Neuronal stem cell (in vitro differentiated cells): ENCODE data around the gene FBXO11.

Experiments used
- DNase-seq: peaks from one replicate; pipeline ENCODE4 v3.0.0-alpha.2; 2013; ENCODE audit warnings: low spot score
- H2AFZ ChIP-seq: one replicate; pipeline ENCODE4 v1.6.1; 2013; ENCODE audit warnings: mild to moderate bottlenecking, low read length, inconsistent platforms
- H2AK5ac ChIP-seq: 2 replicates; pipeline ENCODE4 v1.6.1; 2013; ENCODE audit warnings: low read depth, mild to moderate bottlenecking, inconsistent platforms, low read length, moderate library complexity, mixed read lengths
- H2BK120ac ChIP-seq: 2 replicates; pipeline ENCODE4 v1.6.1; 2013; ENCODE audit warnings: low read depth, mild to moderate bottlenecking, inconsistent platforms, low read length, moderate library complexity, mixed read lengths
- H2BK12ac ChIP-seq: one replicate; pipeline ENCODE4 v1.6.1; 2013; ENCODE audit warnings: low read length, inconsistent platforms
- H2BK15ac ChIP-seq: 2 replicates; pipeline ENCODE4 v1.6.1; 2013; ENCODE audit warnings: mild to moderate bottlenecking, low read length, inconsistent platforms, mixed read lengths
- H2BK5ac ChIP-seq: one replicate; pipeline ENCODE4 v1.6.1; 2013; ENCODE audit warnings: inconsistent platforms, mild to moderate bottlenecking, low read length, moderate library complexity
- H3K14ac ChIP-seq: one replicate; pipeline ENCODE4 v1.6.1; 2013; ENCODE audit warnings: low read length, inconsistent platforms
- H3K18ac ChIP-seq: 2 replicates; pipeline ENCODE4 v1.6.1; 2013; ENCODE audit warnings: low read length, inconsistent platforms
- H3K23ac ChIP-seq: 2 replicates; pipeline ENCODE4 v1.6.1; 2013; ENCODE audit warnings: low read depth, mild to moderate bottlenecking, mixed read lengths, low read length, inconsistent platforms; ENCODE audit not compliant: poor library complexity
- H3K27ac ChIP-seq: replicated peaks from 3 replicates; pipeline ENCODE4 v1.5.1; 2013; ENCODE audit warnings: low read length, inconsistent platforms
- H3K27me3 ChIP-seq, 3 experiments: 2 replicates each; pipeline ENCODE4 v1.6.1; 2013; ENCODE audit warnings: low read length in 3 of 3, mild to moderate bottlenecking in 2 of 3, inconsistent platforms in 1 of 3, low read depth in 1 of 3, mixed read lengths in 1 of 3, moderate library complexity in 1 of 3; ENCODE audit not compliant: control insufficient read depth in 3 of 3, insufficient read depth in 3 of 3
- H3K36me3 ChIP-seq, 2 donors: replicated peaks in 1 of 2; 2 replicates each; pipeline ENCODE4 v1.6.1; 2013; ENCODE audit warnings: low read length in 2 of 2; ENCODE audit not compliant: control insufficient read depth in 2 of 2, insufficient read depth in 2 of 2
- H3K4ac ChIP-seq: 2 replicates; pipeline ENCODE4 v1.6.1; 2013; ENCODE audit warnings: inconsistent platforms, mild to moderate bottlenecking, low read length, moderate library complexity
- H3K4me1 ChIP-seq, 2 donors: 1 replicate in 1 of 2; 2 replicates in 1 of 2; pipeline ENCODE4 v1.6.1; 2013; ENCODE audit warnings: low read length in 2 of 2, low read depth in 1 of 2; ENCODE audit not compliant: control insufficient read depth in 2 of 2, insufficient read depth in 1 of 2
- H3K4me2 ChIP-seq: one replicate; pipeline ENCODE4 v1.6.1; 2013; ENCODE audit warnings: mild to moderate bottlenecking, low read length, inconsistent platforms; ENCODE audit not compliant: insufficient read depth, poor library complexity, severe bottlenecking
- H3K4me3 ChIP-seq, 2 donors: 2 replicates each; pipeline ENCODE4 v1.5.1; 2013; ENCODE audit warnings: low read length in 2 of 2, mild to moderate bottlenecking in 2 of 2, inconsistent platforms in 1 of 2, moderate library complexity in 1 of 2
- H3K79me1 ChIP-seq: one replicate; pipeline ENCODE4 v1.6.1; 2013; ENCODE audit warnings: low read depth, mild to moderate bottlenecking, inconsistent platforms, low read length, moderate library complexity
- H3K9ac ChIP-seq: one replicate; pipeline ENCODE4 v1.6.1; 2013; ENCODE audit warnings: mild to moderate bottlenecking, low read depth, low read length, inconsistent platforms; ENCODE audit not compliant: poor library complexity
- H3K9me3 ChIP-seq, 2 donors: replicated peaks in 1 of 2; 2 replicates each; pipeline versions ENCODE3 to v1.6.1; 2013; ENCODE audit warnings: low read length in 2 of 2, mild to moderate bottlenecking in 2 of 2, inconsistent platforms in 1 of 2, low read depth in 1 of 2, mixed read lengths in 1 of 2, moderate library complexity in 1 of 2; ENCODE audit not compliant: control insufficient read depth in 2 of 2, insufficient read depth in 1 of 2
- H4K8ac ChIP-seq: one replicate; pipeline ENCODE4 v1.6.1; 2013; ENCODE audit warnings: low read depth, mild to moderate bottlenecking, inconsistent platforms, low read length, moderate library complexity
- H4K91ac ChIP-seq: one replicate; pipeline ENCODE4 v1.6.1; 2013; ENCODE audit warnings: low read length, low read depth, mild to moderate bottlenecking, inconsistent platforms; ENCODE audit not compliant: poor library complexity
- WGBS, 2 donors: extraction: QIAGEN DNeasy Blood & Tissue Kit; methylation state at CpG; one replicate each; pipeline ENCODE4 v1.1.7; 2013; ENCODE audit warnings: missing lambda C conversion rate in 2 of 2, mixed read lengths in 1 of 2; ENCODE audit not compliant: insufficient read length in 2 of 2, insufficient replicate concordance in 1 of 2; ENCODE audit errors: extremely low coverage in 2 of 2; 5-methylcytosine and 5-hydroxymethylcytosine counted together

The FBXO11 gene

GRCh38 chr2:47888581-47889280 lies 17.6 kb downstream of the FBXO11 start:
- Histone ChIP-seq H2AK5ac (no peak overlapping the region), H3K27me3 (no peaks in the 10 kb centered on the region), H2AFZ (no peak overlapping the region), H2BK120ac (no peak overlapping the region), H3K18ac (no peak overlapping the region), H4K91ac (no peak overlapping the region), H3K79me1 (peaks cover 4% of the 10 kb centered on the region), H3K9me3 (peaks cover 0 to 19% of the 10 kb centered on the region in 2 donors), H3K4ac (no peak overlapping the region), H2BK5ac (no peak overlapping the region), H3K4me2 (no peak overlapping the region), H3K4me1 (no peaks in the 10 kb centered on the region), H3K36me3 (peaks cover 1 to 70% of the 10 kb centered on the region in 2 donors), H3K14ac (no peak overlapping the region), H4K8ac (no peak overlapping the region), H2BK12ac (no peak overlapping the region), H3K4me3 (no peak overlapping the region), H2BK15ac (no peak overlapping the region), H3K23ac (no peak overlapping the region), H3K9ac (no peak overlapping the region), H3K27ac (no peak overlapping the region)
- DNase-seq = no peak
- no CpG with 5 or more reads among the region's 2 CpGs for WGBS, 2 donors

GRCh38 chr2:47876912-47877311 lies 29.4 kb downstream of the FBXO11 start:
- Histone ChIP-seq H3K23ac (no peak overlapping the region), H3K9ac (no peak overlapping the region), H2BK5ac (no peak overlapping the region), H2BK15ac (no peak overlapping the region), H3K14ac (no peak overlapping the region), H3K79me1 (no peaks in the 10 kb centered on the region), H3K4me1 (no peaks in the 10 kb centered on the region), H2BK12ac (no peak overlapping the region), H3K4ac (no peak overlapping the region), H3K36me3 (peaks cover 0 to 50% of the 10 kb centered on the region in 2 donors), H2BK120ac (no peak overlapping the region), H3K4me2 (no peak overlapping the region), H2AFZ (no peak overlapping the region), H3K18ac (no peak overlapping the region), H3K27ac (no peak overlapping the region), H3K9me3 (peaks cover 0 to 11% of the 10 kb centered on the region in 2 donors), H4K8ac (no peak overlapping the region), H3K4me3 (no peak overlapping the region), H4K91ac (no peak overlapping the region), H2AK5ac (no peak overlapping the region), H3K27me3 (no peaks in the 10 kb centered on the region)
- WGBS, 2 donors = no CpG with 5 or more reads among the region's 1 CpG
- no peak for DNase-seq

GRCh38 chr2:47872941-47873340 lies 33.4 kb downstream of the FBXO11 start:
- Histone ChIP-seq H4K8ac (no peak overlapping the region), H3K18ac (no peak overlapping the region)
- no CpG with 5 or more reads among the region's 2 CpGs for WGBS, 2 donors

GRCh38 chr2:47870641-47871540 lies 35.4 kb downstream of the FBXO11 start:
- Histone ChIP-seq H3K79me1 (peaks cover under 1% of the 10 kb centered on the region), H2BK5ac (no peak overlapping the region), H2AK5ac (no peak overlapping the region), H3K18ac (no peak overlapping the region), H3K4ac (no peak overlapping the region), H2BK12ac (no peak overlapping the region), H3K27ac (no peak overlapping the region), H3K9ac (no peak overlapping the region), H3K4me3 (no peak overlapping the region), H3K36me3 (peaks cover 0 to 59% of the 10 kb centered on the region in 2 donors), H3K23ac (no peak overlapping the region), H3K9me3 (peaks cover 0 to 4% of the 10 kb centered on the region in 2 donors), H2BK15ac (no peak overlapping the region), H2AFZ (no peak overlapping the region), H4K91ac (no peak overlapping the region), H3K14ac (no peak overlapping the region), H4K8ac (no peak overlapping the region), H3K4me1 (peaks cover 9 to 18% of the 10 kb centered on the region in 2 donors), H2BK120ac (no peak overlapping the region), H3K27me3 (no peaks in the 10 kb centered on the region), H3K4me2 (no peak overlapping the region)
- no peak for DNase-seq
- no CpG with 5 or more reads among the region's 7 CpGs for WGBS, 2 donors

More at GRCh38 chr2:47872941-47873340, 33.4 kb downstream of the FBXO11 start:
- Histone ChIP-seq H2AFZ (no peak overlapping the region), H3K9ac (no peak overlapping the region), H3K4ac (no peak overlapping the region), H3K36me3 (peaks cover 0 to 68% of the 10 kb centered on the region in 2 donors), H3K27me3 (no peaks in the 10 kb centered on the region), H3K4me1 (peaks cover 9 to 18% of the 10 kb centered on the region in 2 donors), H2BK12ac (no peak overlapping the region), H3K4me2 (no peak overlapping the region), H3K27ac (no peak overlapping the region), H3K23ac (no peak overlapping the region), H2BK5ac (no peak overlapping the region), H4K91ac (no peak overlapping the region), H2AK5ac (no peak overlapping the region), H3K4me3 (no peak overlapping the region), H3K14ac (no peak overlapping the region), H2BK15ac (no peak overlapping the region), H3K79me1 (no peaks in the 10 kb centered on the region), H2BK120ac (no peak overlapping the region), H3K9me3 (peaks cover 0 to 4% of the 10 kb centered on the region in 2 donors)
- no peak for DNase-seq
